Mesothelial cell of epicardium (in vitro differentiated cells): ENCODE measurements around the gene OBSCN. TPM values are rescaled to one million over a fixed set of nuclear protein-coding genes. Genes with fewer than 3 reads are reported as not detected.
A peak's percentile ranks its signal among the peaks of the same experiment; 100 is the strongest.

ENCODE experiments used
- DNase-seq, 2 experiments: peaks; one replicate each; pipeline ENCODE4 v3.0.0; 2021; ENCODE audit warnings: low spot score in 2 of 2; ENCODE audit not compliant: unreplicated experiment in 2 of 2
- H3K27ac Mint-ChIP-seq: 2 replicates; pipeline ENCODE4 v1.8.0; 2021; ENCODE audit warnings: mixed read lengths
- H3K27me3 Mint-ChIP-seq: 2 replicates; pipeline ENCODE4 v1.8.0; 2021; ENCODE audit warnings: low read depth, mixed read lengths
- H3K36me3 Mint-ChIP-seq: 2 replicates; pipeline ENCODE4 v1.8.0; 2021; ENCODE audit warnings: mixed read lengths
- H3K4me1 Mint-ChIP-seq: 2 replicates; pipeline ENCODE4 v1.8.0; 2021; ENCODE audit warnings: mixed read lengths
- H3K4me3 Mint-ChIP-seq: 2 replicates; pipeline ENCODE4 v1.8.0; 2021; ENCODE audit warnings: mild to moderate bottlenecking, moderate library complexity, mixed read lengths
- H3K9me3 Mint-ChIP-seq: 2 replicates; pipeline ENCODE4 v1.8.0; 2021; ENCODE audit warnings: mixed read lengths
- CTCF ChIP-seq: fragments of 200-600 bp; sonication (generic); IDR thresholded peaks from one replicate; pipeline ENCODE4 v1.5.0; 2021; ENCODE audit warnings: antibody characterized with exemption; ENCODE audit not compliant: unreplicated experiment
- total RNA-seq: library from RNA; stranded (reverse); gene quantifications from 3 replicates; pipeline ENCODE4 v1.2.1, GENCODE V29; 2021

OBSCN gene
- total RNA-seq, 1 donor from 2014 or later, result 113 TPM

- DNase-seq, result peak in 1 of 2 experiments; percentile 10
- H3K27ac Mint-ChIP-seq, result no peak overlapping the region
- H3K4me3 Mint-ChIP-seq, result no peak overlapping the region
- no peaks in the 10 kb centered on the region for H3K36me3 Mint-ChIP-seq
- TF ChIP-seq CTCF, result no peak
- peaks cover 9% of the 10 kb centered on the region for H3K4me1 Mint-ChIP-seq
- H3K9me3 Mint-ChIP-seq, result no peaks in the 10 kb centered on the region
- no peaks in the 10 kb centered on the region for H3K27me3 Mint-ChIP-seq
These were observed 162.0 kb downstream of the OBSCN start for GRCh38 chr1:228369608-228370438.

- Mint-ChIP-seq H3K9me3 (no peaks in the 10 kb centered on the region), H3K36me3 (no peaks in the 10 kb centered on the region), H3K27me3 (no peaks in the 10 kb centered on the region), H3K27ac (no peak overlapping the region), H3K4me1 (peaks cover 9% of the 10 kb centered on the region), H3K4me3 (no peak overlapping the region)
- no peak for TF ChIP-seq CTCF
- DNase-seq, result peak in 1 of 2 experiments; percentile 5
These were observed 162.6 kb downstream of the OBSCN start for GRCh38 chr1:228370439-228370940.

DNA sequence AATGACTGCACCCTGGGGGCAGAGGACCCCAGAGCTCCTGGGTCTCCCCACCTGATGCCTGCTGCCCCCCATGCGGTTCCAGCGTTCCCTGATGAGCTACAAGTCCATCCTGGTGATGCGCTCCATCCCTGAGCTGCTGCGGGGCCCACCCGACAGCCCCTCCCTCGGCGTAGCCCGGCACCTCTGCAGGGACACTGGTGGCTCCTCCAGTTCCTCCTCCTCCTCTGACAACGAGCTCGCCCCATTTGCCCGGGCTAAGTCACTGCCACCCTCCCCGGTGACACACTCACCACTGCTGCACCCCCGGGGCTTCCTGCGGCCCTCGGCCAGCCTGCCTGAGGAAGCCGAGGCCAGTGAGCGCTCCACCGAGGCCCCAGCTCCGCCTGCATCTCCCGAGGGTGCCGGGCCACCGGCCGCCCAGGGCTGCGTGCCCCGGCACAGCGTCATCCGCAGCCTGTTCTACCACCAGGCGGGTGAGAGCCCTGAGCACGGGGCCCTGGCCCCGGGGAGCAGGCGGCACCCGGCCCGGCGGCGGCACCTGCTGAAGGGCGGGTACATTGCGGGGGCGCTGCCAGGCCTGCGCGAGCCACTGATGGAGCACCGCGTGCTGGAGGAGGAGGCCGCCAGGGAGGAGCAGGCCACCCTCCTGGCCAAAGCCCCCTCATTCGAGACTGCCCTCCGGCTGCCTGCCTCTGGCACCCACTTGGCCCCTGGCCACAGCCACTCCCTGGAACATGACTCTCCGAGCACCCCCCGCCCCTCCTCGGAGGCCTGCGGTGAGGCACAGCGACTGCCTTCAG is 163.3 kb downstream of the OBSCN start:
- H3K9me3 Mint-ChIP-seq, result no peaks in the 10 kb centered on the region
- H3K27me3 Mint-ChIP-seq, result no peaks in the 10 kb centered on the region
- no peak overlapping the region for H3K27ac Mint-ChIP-seq
- H3K36me3 Mint-ChIP-seq, result no peaks in the 10 kb centered on the region
- H3K4me1 Mint-ChIP-seq, result peaks cover 9% of the 10 kb centered on the region
- H3K4me3 Mint-ChIP-seq, result no peak overlapping the region
- DNase-seq, result peak in 1 of 2 experiments; percentile 19
- no peak for TF ChIP-seq CTCF

- H3K36me3 Mint-ChIP-seq, result no peaks in the 10 kb centered on the region
- H3K27ac Mint-ChIP-seq, result no peak overlapping the region
- H3K4me1 Mint-ChIP-seq, result peaks cover 9% of the 10 kb centered on the region
- H3K4me3 Mint-ChIP-seq, result no peak overlapping the region
- no peak for TF ChIP-seq CTCF
- no peak for DNase-seq
- H3K9me3 Mint-ChIP-seq, result no peaks in the 10 kb centered on the region
- no peaks in the 10 kb centered on the region for H3K27me3 Mint-ChIP-seq
These were observed 163.9 kb downstream of the OBSCN start for GRCh38 chr1:228371741-228372182.

- Mint-ChIP-seq H3K9me3 (no peaks in the 10 kb centered on the region), H3K27me3 (no peaks in the 10 kb centered on the region), H3K4me3 (no peak overlapping the region), H3K4me1 (peaks cover 9% of the 10 kb centered on the region), H3K27ac (no peak overlapping the region), H3K36me3 (no peaks in the 10 kb centered on the region)
- TF ChIP-seq CTCF, result no peak
- DNase-seq, result peak in 1 of 2 experiments; percentile 14
These were observed 164.5 kb downstream of the OBSCN start for GRCh38 chr1:228372183-228373003.
